PC-9 (cell line): ENCODE measurements around the gene SCN1A. TPM values are rescaled to one million over a fixed set of nuclear protein-coding genes. Genes with fewer than 3 reads are reported as not detected.

Source experiments
- BruUV-seq: library from RNA; stranded (reverse); fragments of 400-500 nt; replicated peaks from 2 replicates; lab custom pipeline; 2021; lab: Mats Ljungman, UMichigan
- CTCF ChIA-PET: fragments of 300-600 bp; sonication (Branson Sonifier 250); formaldehyde crosslinking; loops from one replicate; lab custom pipeline; 2022; ENCODE audit warnings: antibody characterized with exemption; lab: Charles Lee
- POLR2A ChIA-PET: fragments of 300-600 bp; sonication (Branson Sonifier 250); formaldehyde crosslinking; loops from one replicate; lab custom pipeline; 2022; ENCODE audit warnings: antibody characterized with exemption; ENCODE audit not compliant: unreplicated experiment; lab: Charles Lee
- DNase-seq, 2 experiments: peaks; one replicate each; pipeline versions ENCODE4 v3.0.0 to v3.0.0-alpha.2; 2015 to 2022; ENCODE audit warnings: mixed read lengths in 1 of 2
- H2AFZ ChIP-seq: fragments of 200-600 bp; sonication (generic); 2 replicates; pipeline ENCODE4 v1.8.1; 2017; ENCODE audit warnings: antibody characterized with exemption
- H3F3A ChIP-seq: fragments of 200-600 bp; sonication (generic); 2 replicates; pipeline ENCODE4 v1.8.1; 2017; ENCODE audit warnings: antibody characterized with exemption, mild to moderate bottlenecking, low read depth; ENCODE audit not compliant: insufficient read depth
- H3K27ac ChIP-seq: fragments of 200-600 bp; sonication (generic); 2 replicates; pipeline ENCODE4 v1.6.1; 2016; ENCODE audit warnings: mixed run types
- H3K27me3 ChIP-seq: fragments of 200-600 bp; sonication (generic); 2 replicates; pipeline ENCODE4 v1.6.1; 2016; ENCODE audit warnings: low read depth, mixed run types; ENCODE audit not compliant: insufficient read depth
- H3K36me3 ChIP-seq: fragments of 200-600 bp; sonication (generic); 2 replicates; pipeline ENCODE4 v1.6.1; 2016; ENCODE audit warnings: low read depth, mixed run types
- H3K4me1 ChIP-seq: fragments of 200-600 bp; sonication (generic); replicated peaks from 2 replicates; pipeline ENCODE4 v1.6.1; 2016; ENCODE audit warnings: mixed run types; ENCODE audit not compliant: insufficient read depth
- H3K4me2 ChIP-seq: fragments of 200-600 bp; sonication (generic); 2 replicates; pipeline ENCODE4 v1.6.1; 2017; ENCODE audit warnings: mixed run types
- H3K4me3 ChIP-seq: fragments of 200-600 bp; sonication (generic); 2 replicates; pipeline ENCODE4 v1.6.1; 2016; ENCODE audit warnings: mixed run types
- H3K79me2 ChIP-seq: fragments of 200-600 bp; sonication (generic); 2 replicates; pipeline ENCODE4 v1.6.1; 2017; ENCODE audit warnings: low read depth, mixed run types
- H3K9me2 ChIP-seq: fragments of 200-600 bp; sonication (generic); 2 replicates; pipeline ENCODE4 v1.8.1; 2017; ENCODE audit warnings: mild to moderate bottlenecking; ENCODE audit not compliant: insufficient read depth
- H3K9me3 ChIP-seq: fragments of 200-600 bp; sonication (generic); 2 replicates; pipeline ENCODE4 v1.8.1; 2016; ENCODE audit warnings: low read depth; ENCODE audit not compliant: insufficient read depth
- H4K20me1 ChIP-seq: fragments of 200-600 bp; sonication (generic); 2 replicates; pipeline ENCODE4 v1.8.1; 2017; ENCODE audit not compliant: insufficient read depth
- CTCF ChIP-seq: fragments of 200-600 bp; sonication (generic); conservative IDR thresholded peaks from 2 replicates; pipeline ENCODE4 v1.6.1; 2017; ENCODE audit warnings: mixed run types, antibody characterized with exemption, mild to moderate bottlenecking, moderate library complexity
- EZH2 ChIP-seq: fragments of 200-600 bp; sonication (generic); IDR thresholded peaks from 2 replicates; pipeline ENCODE4 v1.8.0; 2017; ENCODE audit warnings: antibody characterized with exemption, low read depth
- intact Hi-C: fragments of 100-400 bp; cut with micrococcal nuclease; formaldehyde crosslinking; loops from one replicate; pipeline ENCODE4 v1.10.0; 2022; ENCODE audit not compliant: unreplicated experiment
- total RNA-seq: library from RNA; stranded (reverse); gene quantifications from 2 replicates; pipeline ENCODE4 v1.2.3, GENCODE V29; 2021

SCN1A gene
- total RNA-seq, 1 experiment from 2014 or later: not detected

DNA sequence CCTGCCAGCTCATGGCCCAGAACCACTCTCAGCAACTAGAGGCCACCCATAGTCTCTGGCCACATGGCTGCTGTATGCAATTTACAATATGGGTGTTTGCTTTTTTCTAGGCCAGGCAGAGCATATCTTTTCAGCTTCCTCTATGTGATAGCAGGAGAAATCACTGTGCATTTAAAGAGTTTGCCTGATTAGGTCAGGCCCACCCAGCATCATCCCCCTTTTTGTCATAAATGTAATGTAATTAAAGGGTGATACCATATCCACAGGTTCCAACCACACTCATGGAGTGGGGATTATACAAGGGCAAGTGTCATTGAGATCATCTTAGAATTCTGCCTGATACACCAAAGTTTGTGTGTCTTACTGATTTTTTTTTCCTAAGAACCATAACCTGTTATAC lies 102.5 kb downstream of the SCN1A start:
- Histone ChIP-seq H3K79me2 (no peaks in the 10 kb centered on the region), H2AFZ (no peak overlapping the region), H3K9me3 (no peaks in the 10 kb centered on the region), H4K20me1 (no peaks in the 10 kb centered on the region), H3K27me3 (no peaks in the 10 kb centered on the region), H3K4me2 (no peak overlapping the region), H3K4me1 (no peaks in the 10 kb centered on the region), H3K4me3 (no peak overlapping the region), H3K36me3 (no peaks in the 10 kb centered on the region), H3K9me2 (no peaks in the 10 kb centered on the region), H3K27ac (no peak overlapping the region), H3F3A (no peaks in the 10 kb centered on the region)
- no TSS peak for BruUV-seq
- no peak for TF ChIP-seq EZH2
- no peak for TF ChIP-seq CTCF
- CTCF ChIA-PET: no interaction called here
- DNase-seq: no peak
- POLR2A ChIA-PET: no interaction called here
- intact Hi-C loops: no loop called here

- no TSS peak for BruUV-seq
- DNase-seq: no peak
- POLR2A ChIA-PET: no interaction called here
Observed at GRCh38 chr2:166017208-166017607, 110.6 kb downstream of the SCN1A start.

GRCh38 chr2:166013878-166014277 lies 113.9 kb downstream of the SCN1A start:
- Histone ChIP-seq H3K9me2 (no peaks in the 10 kb centered on the region), H3K4me1 (no peaks in the 10 kb centered on the region), H3K27me3 (no peaks in the 10 kb centered on the region), H3K4me3 (no peak overlapping the region), H4K20me1 (no peaks in the 10 kb centered on the region), H3K4me2 (no peak overlapping the region), H3K79me2 (no peaks in the 10 kb centered on the region), H3K36me3 (no peaks in the 10 kb centered on the region), H3F3A (no peaks in the 10 kb centered on the region), H3K27ac (no peak overlapping the region), H3K9me3 (no peaks in the 10 kb centered on the region), H2AFZ (no peak overlapping the region)
- ChIA-PET POLR2A (no interaction called here), CTCF (no interaction called here)
- TF ChIP-seq EZH2: no peak
- no peak for TF ChIP-seq CTCF
- BruUV-seq: no TSS peak
- DNase-seq: no peak
- intact Hi-C loops: no loop called here

More at GRCh38 chr2:166017208-166017607, 110.6 kb downstream of the SCN1A start:
- Histone ChIP-seq H3K9me3 (no peaks in the 10 kb centered on the region), H3K4me1 (no peaks in the 10 kb centered on the region), H4K20me1 (no peaks in the 10 kb centered on the region), H3K36me3 (no peaks in the 10 kb centered on the region), H3K4me2 (no peak overlapping the region), H3K27me3 (no peaks in the 10 kb centered on the region), H2AFZ (no peak overlapping the region), H3K27ac (no peak overlapping the region), H3K9me2 (no peaks in the 10 kb centered on the region), H3F3A (no peaks in the 10 kb centered on the region), H3K4me3 (no peak overlapping the region), H3K79me2 (no peaks in the 10 kb centered on the region)
- intact Hi-C loops: no loop called here
- CTCF ChIA-PET: no interaction called here
- TF ChIP-seq EZH2 (no peak), CTCF (no peak)
